HepG2 (cell line): ENCODE measurements around the gene UMOD. TPM values are rescaled to one million over a fixed set of nuclear protein-coding genes. Genes with fewer than 3 reads are reported as not detected.

ENCODE experiments used
- AGO1 ChIP-seq: fragments of 200-400 bp; formaldehyde crosslinking; IDR thresholded peaks from 2 replicates; pipeline ENCODE4 v1.6.1; 2017; ENCODE audit warnings: mild to moderate bottlenecking, low read depth, low read length, moderate library complexity; ENCODE audit not compliant: poor library complexity, severe bottlenecking
- CBX1 ChIP-seq: IDR thresholded peaks from one replicate; pipeline ENCODE4 v1.6.1; 2016; ENCODE audit warnings: antibody characterized with exemption, low read depth
- GATAD2A ChIP-seq: IDR thresholded peaks from 2 replicates; pipeline ENCODE4 v1.6.1; 2016
- HOXD1 ChIP-seq: sonication (generic); formaldehyde crosslinking; IDR thresholded peaks from 2 replicates; pipeline ENCODE4 v1.5.0; 2020; ENCODE audit warnings: missing genetic modification reagents
- KAT2B ChIP-seq: fragments of 150-350 bp; IDR thresholded peaks from 2 replicates; pipeline ENCODE4 v1.6.1; 2014; ENCODE audit warnings: low read depth, low read length, borderline replicate concordance
- MAF1 ChIP-seq: sonication (generic); formaldehyde crosslinking; IDR thresholded peaks from 2 replicates; pipeline ENCODE4 v1.5.0; 2020; ENCODE audit warnings: missing genetic modification reagents, borderline replicate concordance
- MTA1 ChIP-seq: sonication (generic); formaldehyde crosslinking; IDR thresholded peaks from 2 replicates; pipeline ENCODE4 v1.4.0; 2020; ENCODE audit warnings: missing genetic modification reagents, mild to moderate bottlenecking, borderline replicate concordance
- MYNN ChIP-seq: sonication (generic); formaldehyde crosslinking; IDR thresholded peaks from 2 replicates; pipeline ENCODE4 v1.4.0; 2020; ENCODE audit warnings: mild to moderate bottlenecking, low read depth, missing genetic modification reagents
- NFE2 ChIP-seq: sonication (generic); formaldehyde crosslinking; IDR thresholded peaks from 2 replicates; pipeline ENCODE4 v1.4.0; 2020; ENCODE audit warnings: missing genetic modification reagents
- NR2F1 ChIP-seq, 2 experiments: fragments of 450-650 bp in 1 of 2; formaldehyde crosslinking in 1 of 2; IDR thresholded peaks; 2 replicates each; pipeline versions ENCODE4 v1.5.0 to v1.6.1; 2016 to 2020; ENCODE audit warnings: mild to moderate bottlenecking in 1 of 2, missing compliant biosample characterization in 1 of 2, missing genetic modification reagents in 1 of 2, moderate library complexity in 1 of 2
- POLR2AphosphoS5 ChIP-seq: IDR thresholded peaks from 2 replicates; pipeline ENCODE4 v1.6.1; 2012; ENCODE audit warnings: low read depth, low read length
- RCOR2 ChIP-seq: IDR thresholded peaks from 2 replicates; pipeline ENCODE4 v1.6.1; 2016; ENCODE audit warnings: missing biosample characterization, missing genetic modification reagents
- SIN3A ChIP-seq: IDR thresholded peaks from 2 replicates; pipeline ENCODE4 v1.6.1; 2011; ENCODE audit warnings: low read depth, mild to moderate bottlenecking, control low read depth, low read length, borderline replicate concordance
- STAG1 ChIP-seq: sonication (generic); formaldehyde crosslinking; IDR thresholded peaks from 2 replicates; pipeline ENCODE4 v1.4.0; 2020; ENCODE audit warnings: missing genetic modification reagents
- TEAD3 ChIP-seq: optimal IDR thresholded peaks from 2 replicates; pipeline ENCODE3; 2016; ENCODE audit warnings: borderline replicate concordance
- ZNF281 ChIP-seq: sonication (generic); formaldehyde crosslinking; IDR thresholded peaks from 2 replicates; pipeline ENCODE4 v1.4.0; 2020; ENCODE audit warnings: missing genetic modification reagents, borderline replicate concordance
- ZNF292 ChIP-seq: sonication (generic); formaldehyde crosslinking; IDR thresholded peaks from 2 replicates; pipeline ENCODE4 v1.8.1; 2022; ENCODE audit warnings: mild to moderate bottlenecking, low read depth, missing genetic modification reagents, borderline replicate concordance
- ZNF335 ChIP-seq: sonication (generic); formaldehyde crosslinking; IDR thresholded peaks from 2 replicates; pipeline ENCODE4 v1.4.0; 2020; ENCODE audit warnings: missing genetic modification reagents
- ZNF570 ChIP-seq: sonication (generic); formaldehyde crosslinking; IDR thresholded peaks from 2 replicates; pipeline ENCODE4 v1.4.0; 2020; ENCODE audit warnings: mild to moderate bottlenecking, missing genetic modification reagents, borderline replicate concordance
- ZNF792 ChIP-seq: IDR thresholded peaks from 2 replicates; pipeline ENCODE4 v1.6.1; 2016
- polyA plus RNA-seq, 8 experiments: library from polyadenylated mRNA; depleted of rRNA in 3 of 8; stranded (reverse) in 7 of 8; unstranded in 1 of 8; fragments of >200 nt; fragmentation: Illumina TruSeq in 4 of 8; extraction: Trizol in 4 of 8; gene quantifications; 2 replicates each; pipeline versions ENCODE4 v1.2.1 to v1.2.3, GENCODE V29; 2011 to 2016; ENCODE audit warnings: low read depth in 4 of 8, missing spikeins in 1 of 8, mixed read lengths in 1 of 8; ENCODE audit not compliant: insufficient read depth in 1 of 8
- total RNA-seq, 5 experiments: library from RNA; depleted of rRNA; stranded (reverse); fragments of >200 nt; fragmentation: Illumina TruSeq; extraction: Trizol; gene quantifications; 2 replicates each; pipeline ENCODE4 v1.2.3, GENCODE V29; 2016; ENCODE audit warnings: low read depth in 1 of 5
- TF ChIP-seq, protein P1 (sequence below): sonication (generic); formaldehyde crosslinking; IDR thresholded peaks from 2 replicates; pipeline ENCODE4 v1.8.0; 2022; ENCODE audit warnings: mild to moderate bottlenecking, missing genetic modification reagents, moderate library complexity
- TF ChIP-seq, protein P2 (sequence below): sonication (generic); formaldehyde crosslinking; IDR thresholded peaks from 2 replicates; pipeline ENCODE4 v1.8.0; 2022; ENCODE audit warnings: mild to moderate bottlenecking, missing genetic modification reagents, borderline replicate concordance
- TF ChIP-seq, protein P3 (sequence below): fragments of 450-650 bp; IDR thresholded peaks from 2 replicates; pipeline ENCODE4 v1.6.1; 2017; ENCODE audit warnings: mild to moderate bottlenecking

Gene UMOD
- total and polyA plus RNA-seq, 2 of the 13 experiments (the other 11 are each of a cell fraction or from before 2014, with no cell fraction given): not detected

- peak; percentile 33 for TF ChIP-seq TEAD3 (CRISPR knock-in tag)
- TF ChIP-seq, protein P1, sequence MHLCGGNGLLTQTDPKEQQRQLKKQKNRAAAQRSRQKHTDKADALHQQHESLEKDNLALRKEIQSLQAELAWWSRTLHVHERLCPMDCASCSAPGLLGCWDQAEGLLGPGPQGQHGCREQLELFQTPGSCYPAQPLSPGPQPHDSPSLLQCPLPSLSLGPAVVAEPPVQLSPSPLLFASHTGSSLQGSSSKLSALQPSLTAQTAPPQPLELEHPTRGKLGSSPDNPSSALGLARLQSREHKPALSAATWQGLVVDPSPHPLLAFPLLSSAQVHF (CRISPR knock-in tag): no peak
- TF ChIP-seq ZNF335: no peak; the same call in 1 of the 2 replicates
- TF ChIP-seq MYNN (CRISPR knock-in tag): no peak
- no peak for TF ChIP-seq CBX1
- no peak for TF ChIP-seq AGO1
- 0 out of 2 replicates have a peak, but pooled peaks have one; percentile 18 for TF ChIP-seq MTA1 (CRISPR knock-in tag)
- no peak for TF ChIP-seq SIN3A
- TF ChIP-seq RCOR2 (CRISPR knock-in tag): peak; percentile 85
- TF ChIP-seq, protein P2, sequence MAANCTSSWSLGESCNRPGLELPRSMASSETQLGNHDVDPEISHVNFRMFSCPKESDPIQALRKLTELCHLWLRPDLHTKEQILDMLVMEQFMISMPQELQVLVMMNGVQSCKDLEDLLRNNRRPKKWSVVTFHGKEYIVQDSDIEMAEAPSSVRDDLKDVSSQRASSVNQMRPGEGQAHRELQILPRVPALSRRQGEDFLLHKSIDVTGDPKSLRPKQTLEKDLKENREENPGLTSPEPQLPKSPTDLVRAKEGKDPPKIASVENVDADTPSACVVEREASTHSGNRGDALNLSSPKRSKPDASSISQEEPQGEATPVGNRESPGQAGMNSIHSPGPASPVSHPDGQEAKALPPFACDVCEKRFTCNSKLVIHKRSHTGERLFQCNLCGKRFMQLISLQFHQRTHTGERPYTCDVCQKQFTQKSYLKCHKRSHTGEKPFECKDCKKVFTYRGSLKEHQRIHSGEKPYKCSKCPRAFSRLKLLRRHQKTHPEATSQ (CRISPR knock-in tag): no peak
- TF ChIP-seq ZNF792 (CRISPR knock-in tag): no peak; the same call in 1 of the 2 replicates
- TF ChIP-seq STAG1 (CRISPR knock-in tag): peak; percentile 13; the same call in 1 of the 2 replicates
- no peak for TF ChIP-seq MAF1 (CRISPR knock-in tag)
- TF ChIP-seq GATAD2A (CRISPR knock-in tag): peak; percentile 82
- TF ChIP-seq NR2F1 (CRISPR knock-in tag; IDR thresholded peaks at IDR 0.05): peak in 1 of 2 experiments; percentile 72; a peak in 3 of 4 replicates
- peak; percentile 58; the same call in 1 of the 2 replicates for TF ChIP-seq HOXD1 (CRISPR knock-in tag)
- no peak for TF ChIP-seq POLR2AphosphoS5
- no peak for TF ChIP-seq ZNF570 (CRISPR knock-in tag)
- TF ChIP-seq, protein P3, sequence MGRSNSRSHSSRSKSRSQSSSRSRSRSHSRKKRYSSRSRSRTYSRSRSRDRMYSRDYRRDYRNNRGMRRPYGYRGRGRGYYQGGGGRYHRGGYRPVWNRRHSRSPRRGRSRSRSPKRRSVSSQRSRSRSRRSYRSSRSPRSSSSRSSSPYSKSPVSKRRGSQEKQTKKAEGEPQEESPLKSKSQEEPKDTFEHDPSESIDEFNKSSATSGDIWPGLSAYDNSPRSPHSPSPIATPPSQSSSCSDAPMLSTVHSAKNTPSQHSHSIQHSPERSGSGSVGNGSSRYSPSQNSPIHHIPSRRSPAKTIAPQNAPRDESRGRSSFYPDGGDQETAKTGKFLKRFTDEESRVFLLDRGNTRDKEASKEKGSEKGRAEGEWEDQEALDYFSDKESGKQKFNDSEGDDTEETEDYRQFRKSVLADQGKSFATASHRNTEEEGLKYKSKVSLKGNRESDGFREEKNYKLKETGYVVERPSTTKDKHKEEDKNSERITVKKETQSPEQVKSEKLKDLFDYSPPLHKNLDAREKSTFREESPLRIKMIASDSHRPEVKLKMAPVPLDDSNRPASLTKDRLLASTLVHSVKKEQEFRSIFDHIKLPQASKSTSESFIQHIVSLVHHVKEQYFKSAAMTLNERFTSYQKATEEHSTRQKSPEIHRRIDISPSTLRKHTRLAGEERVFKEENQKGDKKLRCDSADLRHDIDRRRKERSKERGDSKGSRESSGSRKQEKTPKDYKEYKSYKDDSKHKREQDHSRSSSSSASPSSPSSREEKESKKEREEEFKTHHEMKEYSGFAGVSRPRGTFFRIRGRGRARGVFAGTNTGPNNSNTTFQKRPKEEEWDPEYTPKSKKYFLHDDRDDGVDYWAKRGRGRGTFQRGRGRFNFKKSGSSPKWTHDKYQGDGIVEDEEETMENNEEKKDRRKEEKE: no peak
- TF ChIP-seq KAT2B: no peak
- TF ChIP-seq ZNF281 (CRISPR knock-in tag): peak; percentile 18; the same call in 1 of the 2 replicates
- no peak for TF ChIP-seq NFE2
- peak; percentile 89 for TF ChIP-seq ZNF292 (CRISPR knock-in tag)
Measured at GRCh38 chr16:20397468-20398074, 45.1 kb upstream of the UMOD start (continued).
